ENCODE measurements around the gene RAD54L2.

RAD54L2 gene

DNA sequence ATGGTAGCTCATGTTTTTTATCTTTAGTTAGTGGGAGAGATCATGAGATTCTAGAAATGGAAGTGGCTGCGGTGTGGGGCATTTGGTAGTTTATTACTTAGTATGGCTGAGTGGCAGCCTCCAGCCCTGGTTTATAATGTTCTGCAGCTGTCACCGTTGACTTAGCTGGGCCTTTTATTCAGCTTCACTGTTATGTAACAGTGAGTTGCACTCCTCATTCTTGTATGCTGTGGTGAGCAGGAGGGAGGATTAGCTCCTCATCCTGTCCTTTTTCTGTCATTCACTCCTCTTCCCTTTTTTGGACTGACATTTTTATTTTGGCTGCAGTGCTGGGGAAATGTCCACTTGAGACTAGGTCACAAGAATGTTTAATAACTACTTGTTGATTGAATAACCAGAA lies 29.5 kb downstream of the RAD54L2 start:
- Histone ChIP-seq H3K9me2 (replicated peaks; ENCODE audit: control insufficient read depth, low read length) (no peaks in the 10 kb centered on the region), H3K27ac (ENCODE audit: low read depth, low read length) (no peak overlapping the region), H3K79me2 (ENCODE audit: control insufficient read depth, low read length) (peaks cover 10% of the 10 kb centered on the region), H3K27me3 (ENCODE audit: control insufficient read depth, low read length) (no peaks in the 10 kb centered on the region), H4K20me1 (ENCODE audit: control insufficient read depth, insufficient read depth, low read depth, low read length) (no peaks in the 10 kb centered on the region), H3F3A (ENCODE audit: control insufficient read depth, insufficient read depth) (no peaks in the 10 kb centered on the region), H3K9me3 (ENCODE audit: control insufficient read depth, insufficient read depth, low read length) (no peaks in the 10 kb centered on the region), H3K4me1 (ENCODE audit: control insufficient read depth, low read length) (no peaks in the 10 kb centered on the region), H3K4me2 (ENCODE audit: low read length) (no peak overlapping the region), H3K4me3 (ENCODE audit: low read length) (no peak overlapping the region), H3K36me3 (ENCODE audit: control insufficient read depth, low read length) (0 out of 2 replicates have a peak, but pooled peaks cover 2% of the 10 kb centered on the region)
- TF ChIP-seq, protein P1, sequence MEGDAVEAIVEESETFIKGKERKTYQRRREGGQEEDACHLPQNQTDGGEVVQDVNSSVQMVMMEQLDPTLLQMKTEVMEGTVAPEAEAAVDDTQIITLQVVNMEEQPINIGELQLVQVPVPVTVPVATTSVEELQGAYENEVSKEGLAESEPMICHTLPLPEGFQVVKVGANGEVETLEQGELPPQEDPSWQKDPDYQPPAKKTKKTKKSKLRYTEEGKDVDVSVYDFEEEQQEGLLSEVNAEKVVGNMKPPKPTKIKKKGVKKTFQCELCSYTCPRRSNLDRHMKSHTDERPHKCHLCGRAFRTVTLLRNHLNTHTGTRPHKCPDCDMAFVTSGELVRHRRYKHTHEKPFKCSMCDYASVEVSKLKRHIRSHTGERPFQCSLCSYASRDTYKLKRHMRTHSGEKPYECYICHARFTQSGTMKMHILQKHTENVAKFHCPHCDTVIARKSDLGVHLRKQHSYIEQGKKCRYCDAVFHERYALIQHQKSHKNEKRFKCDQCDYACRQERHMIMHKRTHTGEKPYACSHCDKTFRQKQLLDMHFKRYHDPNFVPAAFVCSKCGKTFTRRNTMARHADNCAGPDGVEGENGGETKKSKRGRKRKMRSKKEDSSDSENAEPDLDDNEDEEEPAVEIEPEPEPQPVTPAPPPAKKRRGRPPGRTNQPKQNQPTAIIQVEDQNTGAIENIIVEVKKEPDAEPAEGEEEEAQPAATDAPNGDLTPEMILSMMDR (IDR thresholded peaks at IDR 0.05; ENCODE audit: low read depth, low read length, poor library complexity, severe bottlenecking) = no peak
- TF ChIP-seq EZH2phosphoT487 (IDR thresholded peaks at IDR 0.05; ENCODE audit: borderline replicate concordance, low read length) = no peak

- TF ChIP-seq, protein P1 (IDR thresholded peaks at IDR 0.05; ENCODE audit: low read depth, low read length, poor library complexity, severe bottlenecking) = no peak
- TF ChIP-seq EZH2phosphoT487 (IDR thresholded peaks at IDR 0.05; ENCODE audit: borderline replicate concordance, low read length) = no peak
- Histone ChIP-seq H3F3A (ENCODE audit: control insufficient read depth, insufficient read depth) (no peaks in the 10 kb centered on the region), H3K4me2 (ENCODE audit: low read length) (no peak overlapping the region), H3K27ac (ENCODE audit: low read depth, low read length) (no peak overlapping the region), H3K4me3 (ENCODE audit: low read length) (no peak overlapping the region), H3K4me1 (ENCODE audit: control insufficient read depth, low read length) (no peaks in the 10 kb centered on the region), H3K9me2 (replicated peaks; ENCODE audit: control insufficient read depth, low read length) (no peaks in the 10 kb centered on the region), H3K9me3 (ENCODE audit: control insufficient read depth, insufficient read depth, low read length) (no peaks in the 10 kb centered on the region), H3K36me3 (ENCODE audit: control insufficient read depth, low read length) (peaks cover 7% of the 10 kb centered on the region; the same call in 1 of the 2 replicates), H3K27me3 (ENCODE audit: control insufficient read depth, low read length) (no peaks in the 10 kb centered on the region), H4K20me1 (ENCODE audit: control insufficient read depth, insufficient read depth, low read depth, low read length) (no peaks in the 10 kb centered on the region), H3K79me2 (ENCODE audit: control insufficient read depth, low read length) (peaks cover 10% of the 10 kb centered on the region)
These were observed 30.5 kb downstream of the RAD54L2 start for GRCh38 chr3:51568996-51569395.

GRCh38 chr3:51578238-51578637 lies 39.7 kb downstream of the RAD54L2 start:
- TF ChIP-seq EZH2phosphoT487 (IDR thresholded peaks at IDR 0.05; ENCODE audit: borderline replicate concordance, low read length) = no peak
- TF ChIP-seq, protein P1 (IDR thresholded peaks at IDR 0.05; ENCODE audit: low read depth, low read length, poor library complexity, severe bottlenecking) = no peak
- peaks cover 10% of the 10 kb centered on the region for H3K79me2 ChIP-seq (ENCODE audit: control insufficient read depth, low read length)
- H3K9me2 ChIP-seq (replicated peaks; ENCODE audit: control insufficient read depth, low read length) = no peaks in the 10 kb centered on the region
- H3F3A ChIP-seq (ENCODE audit: control insufficient read depth, insufficient read depth) = no peaks in the 10 kb centered on the region
- no peaks in the 10 kb centered on the region for H3K4me1 ChIP-seq (ENCODE audit: control insufficient read depth, low read length)
- H3K4me3 ChIP-seq (ENCODE audit: low read length) = no peak overlapping the region
- peaks cover 6% of the 10 kb centered on the region; the same call in 1 of the 2 replicates for H3K36me3 ChIP-seq (ENCODE audit: control insufficient read depth, low read length)
- no peaks in the 10 kb centered on the region for H3K27me3 ChIP-seq (ENCODE audit: control insufficient read depth, low read length)
- H3K9me3 ChIP-seq (ENCODE audit: control insufficient read depth, insufficient read depth, low read length) = no peaks in the 10 kb centered on the region
- no peaks in the 10 kb centered on the region for H4K20me1 ChIP-seq (ENCODE audit: control insufficient read depth, insufficient read depth, low read depth, low read length)
- no peak overlapping the region for H3K27ac ChIP-seq (ENCODE audit: low read depth, low read length)
- no peak overlapping the region for H3K4me2 ChIP-seq (ENCODE audit: low read length)

All from DOHH2 (cell line).